ENCODE measurements around the gene TMSB10. TPM values are rescaled to one million over a fixed set of nuclear protein-coding genes. Genes with fewer than 3 reads are reported as not detected.

The TMSB10 gene
- total and polyA plus RNA-seq, 2 of the 13 experiments (the other 11 are each of a cell fraction or from before 2014, with no cell fraction given) = 665 to 708 TPM

- intact Hi-C loops (cut with micrococcal nuclease; ENCODE audit: unreplicated experiment) (no loop called here), in situ Hi-C loops (cut with HindIII; ENCODE audit: extremely low pct_ligation_motif_present, low pct_unique_long_range_greater_than_20kb) (loop anchor here (10.0 kb wide), 1 partner anchor 252 kb away; no protein-coding TSS in a partner anchor)
- H4K20me1 ChIP-seq (ENCODE audit: insufficient read depth, low read length) = no peaks in the 10 kb centered on the region
- no peak overlapping the region for H2AFZ ChIP-seq (ENCODE audit: low read length)
- no peak overlapping the region for H3K9ac ChIP-seq (ENCODE audit: insufficient read depth, low read depth, low read length)
- peaks cover 30% of the 10 kb centered on the region for H3K4me1 ChIP-seq (ENCODE audit: insufficient read depth, low read length)
- H3K27ac ChIP-seq (ENCODE audit: extremely low read length, insufficient read depth, low read length) = no peak overlapping the region
- no peak for TF ChIP-seq IRX3 (CRISPR knock-in tag; IDR thresholded peaks at IDR 0.05; ENCODE audit: borderline replicate concordance, low read depth)
- TF ChIP-seq CAMTA2 (CRISPR knock-in tag; IDR thresholded peaks at IDR 0.05; ENCODE audit: borderline replicate concordance) = no peak
- TF ChIP-seq HNRNPH1 (optimal IDR thresholded peaks at IDR 0.05; ENCODE audit: low read depth, low read length) = no peak
- no peak for TF ChIP-seq TBL1XR1 (IDR thresholded peaks at IDR 0.05; ENCODE audit: borderline replicate concordance, low read length, partially characterized antibody)
- no peak for TF ChIP-seq SP4 (CRISPR knock-in tag; IDR thresholded peaks at IDR 0.05)
- no peak for TF ChIP-seq TCF7L2 (IDR thresholded peaks at IDR 0.05; ENCODE audit: low read depth, low read length)
- TF ChIP-seq KLF9 (CRISPR knock-in tag; IDR thresholded peaks at IDR 0.05; ENCODE audit: low read depth) = no peak
- no peak for TF ChIP-seq FOXJ3 (CRISPR knock-in tag; IDR thresholded peaks at IDR 0.05; ENCODE audit: borderline replicate concordance)
- no peaks in the 10 kb centered on the region for H3K36me3 ChIP-seq (replicated peaks in 1 of 2; ENCODE audit: control insufficient read depth in 1 of 2, insufficient read depth in 2 of 2, low read length in 2 of 2)
- POLR2A ChIA-PET = no interaction called here
- ATAC-seq (no peak), FAIRE-seq (no peak), DNase-seq (ENCODE audit: low spot score) (no peak)
- H3K27me3 ChIP-seq (ENCODE audit: control insufficient read depth in 1 of 2, insufficient read depth in 2 of 2, low read length in 2 of 2) = peaks cover 1 to 47% of the 10 kb centered on the region in 2 experiments; a peak in 4 of 5 replicates
- no peaks in the 10 kb centered on the region for H3K9me3 ChIP-seq (ENCODE audit: low read length)
- no peaks in the 10 kb centered on the region for H3K79me2 ChIP-seq (ENCODE audit: insufficient read depth, low read length)
- CTCF ChIA-PET (ENCODE audit: low intra/inter-chr PET ratio, low total read pairs) = no interaction called here
- no TSS peak for BruUV-seq (replicated peaks)
- no peak overlapping the region for H3K4me3 ChIP-seq (replicated peaks in 1 of 3; ENCODE audit: insufficient read depth in 1 of 3, low read depth in 2 of 3, low read length in 3 of 3)
- H3K4me2 ChIP-seq (ENCODE audit: low read depth, low read length) = no peak overlapping the region
- 25% methylated on average over 6 of the region's 6 CpGs for WGBS (ENCODE audit: low lambda C conversion rate)
These were observed 18.7 kb upstream of the TMSB10 start for GRCh38 chr2:84886791-84887190.

Data from HepG2 (cell line).